Measurements from ENCODE around the gene FAP.

FAP gene

GRCh38 chr2:162242586-162243280 is 512 bp downstream of the FAP start:
- no peak for DNase-seq

GRCh38 chr2:162241571-162241970 is 1.7 kb downstream of the FAP start:
- no peak for DNase-seq

DNA sequence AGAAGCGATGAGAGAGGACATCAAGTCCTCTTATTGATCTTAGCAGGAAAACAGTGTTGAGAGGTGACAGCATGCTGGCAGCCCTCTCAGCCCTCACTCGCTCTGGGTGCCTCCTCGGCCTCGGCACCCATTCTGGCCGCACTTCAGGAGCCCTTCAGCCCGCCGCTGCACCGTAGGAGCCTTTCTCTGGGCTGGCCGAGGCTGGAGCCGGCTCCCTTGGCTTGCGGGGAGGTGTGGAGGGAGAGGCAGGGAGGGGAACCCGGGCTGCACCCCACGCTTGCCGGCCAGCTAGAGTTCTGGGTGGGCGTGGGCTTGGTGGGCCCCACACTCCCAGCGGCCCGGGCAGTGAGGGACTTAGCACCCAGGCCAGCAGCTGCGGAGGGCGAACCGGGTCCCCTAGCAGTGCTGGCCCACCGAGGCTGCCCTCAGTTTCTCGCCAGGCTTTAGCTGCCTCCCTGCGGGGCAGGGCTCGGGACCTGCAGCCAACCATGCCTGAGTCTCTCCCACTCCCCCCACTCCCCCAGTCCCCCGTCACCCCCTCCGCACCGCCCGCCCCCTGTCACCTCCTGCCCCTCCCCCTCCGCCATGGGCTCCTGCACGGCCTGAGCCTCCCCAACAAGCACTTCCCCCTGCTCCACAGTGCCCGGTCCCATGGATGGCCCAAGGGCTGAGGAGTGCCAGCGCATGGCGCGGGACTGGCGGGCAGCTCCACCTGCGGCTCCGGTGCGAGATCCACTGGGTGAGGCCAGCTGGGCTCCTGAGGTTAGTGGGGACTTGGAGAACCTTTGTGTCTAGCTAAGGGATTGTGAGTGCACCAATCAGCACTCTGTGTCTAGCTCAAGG is 8.4 kb downstream of the FAP start:
- no peak for DNase-seq

GRCh38 chr2:162233197-162233596 is 10.0 kb downstream of the FAP start:
- no peak for DNase-seq

DNA sequence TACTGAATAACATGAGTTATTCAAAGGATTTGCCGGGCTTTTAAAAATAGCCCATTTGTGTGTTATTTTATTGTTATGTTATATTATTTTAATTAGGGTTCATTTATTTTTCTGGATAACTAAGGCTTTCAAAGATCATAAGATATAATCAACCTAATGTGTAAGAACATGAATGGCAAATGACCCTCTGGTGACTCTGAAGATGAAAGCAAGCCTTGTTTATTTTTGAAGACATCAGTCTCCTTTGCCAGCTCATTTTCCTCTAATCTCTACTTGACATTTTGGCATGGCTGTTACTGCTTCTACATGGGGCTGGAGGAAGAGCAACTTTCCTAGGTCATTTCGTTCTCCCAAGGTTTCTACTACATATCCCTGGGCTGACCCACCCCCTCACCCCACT is 10.6 kb downstream of the FAP start:
- DNase-seq: no peak

DNA sequence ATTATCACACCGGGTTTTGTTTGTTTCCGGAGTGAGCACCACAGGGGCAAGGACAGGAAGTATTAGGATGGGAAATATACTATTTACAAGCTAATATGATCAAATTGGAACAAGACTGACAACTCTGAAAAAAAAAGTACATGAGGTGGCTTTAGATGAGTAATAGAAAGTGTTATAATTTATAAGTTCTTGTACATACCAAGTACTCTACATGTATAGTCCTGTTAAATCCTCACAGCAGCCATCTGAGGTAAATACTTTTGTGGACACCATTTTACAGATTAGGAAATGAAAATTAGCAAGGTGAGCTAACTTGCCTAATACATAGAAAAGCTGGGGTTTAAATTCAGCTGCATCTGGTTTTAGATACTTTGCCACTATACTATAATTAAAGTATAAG is 11.2 kb downstream of the FAP start:
- DNase-seq: no peak

DNA sequence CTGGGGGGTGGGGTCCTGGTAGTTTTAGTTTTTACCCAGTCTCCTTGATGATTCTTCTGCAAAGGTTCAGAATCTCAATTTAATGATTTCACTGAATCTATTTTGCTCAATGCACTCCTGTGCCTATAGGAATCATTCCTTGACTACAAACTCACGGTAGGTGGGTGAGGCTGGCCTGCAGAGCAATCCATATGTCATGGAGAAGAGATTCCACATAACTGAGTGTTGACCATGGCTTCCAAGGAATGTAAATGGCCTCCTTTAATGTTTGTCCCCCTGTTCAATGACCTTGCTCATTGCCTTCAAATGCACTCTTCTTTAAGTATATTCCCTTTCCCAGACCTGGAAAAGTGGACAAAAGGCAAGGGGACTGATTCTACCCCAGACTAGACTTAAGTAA is 12.5 kb downstream of the FAP start:
- no peak for DNase-seq

DNA sequence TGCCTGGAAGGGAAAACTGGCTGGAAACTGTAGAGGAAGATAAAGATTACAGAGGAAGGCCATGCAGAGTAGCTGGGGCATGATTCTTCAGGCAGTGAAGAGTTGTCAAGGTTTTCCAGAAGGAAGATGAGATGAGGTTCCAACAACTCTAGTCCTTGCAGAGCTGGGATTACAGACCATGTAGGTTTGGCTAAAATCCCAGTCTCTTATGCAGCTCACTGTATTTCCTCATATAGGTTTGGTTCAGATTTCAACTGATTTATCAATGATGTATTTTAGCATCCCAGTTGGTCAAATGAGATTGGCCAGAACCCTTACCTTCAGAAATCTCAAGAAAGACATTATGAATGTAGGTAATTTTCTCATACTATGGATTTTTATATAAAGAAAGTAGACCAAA is 16.4 kb downstream of the FAP start:
- no peak for DNase-seq

GRCh38 chr2:162221064-162221463 is 22.2 kb downstream of the FAP start:
- no peak for DNase-seq

- DNase-seq: no peak
Measured at GRCh38 chr2:162220368-162220767, 22.9 kb downstream of the FAP start.

GRCh38 chr2:162219426-162219825 is 23.8 kb downstream of the FAP start:
- no peak for DNase-seq

- no peak for DNase-seq
Measured at GRCh38 chr2:162217598-162217997, 25.6 kb downstream of the FAP start.

DNA sequence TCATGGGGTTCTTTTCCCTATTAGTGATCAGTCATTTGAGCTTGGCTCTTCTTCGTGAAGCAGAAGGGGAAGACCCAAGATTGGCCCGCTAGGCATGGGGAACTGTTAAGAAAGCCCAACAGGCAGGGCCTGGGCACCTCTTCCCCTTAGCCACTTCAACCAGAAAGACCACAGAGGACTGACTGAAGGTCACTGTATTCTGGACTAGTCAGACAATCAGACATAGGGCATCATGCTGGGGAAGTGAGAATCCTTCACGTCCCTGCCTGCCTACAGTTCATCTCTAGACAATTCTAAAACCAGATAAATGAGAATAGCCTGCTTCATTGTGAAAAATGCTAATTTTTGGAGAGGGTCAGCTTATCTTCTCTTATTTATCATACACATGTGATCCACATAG is 28.1 kb downstream of the FAP start:
- DNase-seq: no peak

- DNase-seq: no peak
Measured at GRCh38 chr2:162212366-162212765, 30.9 kb downstream of the FAP start.

GRCh38 chr2:162211732-162212131 is 31.5 kb downstream of the FAP start:
- no peak for DNase-seq

DNA sequence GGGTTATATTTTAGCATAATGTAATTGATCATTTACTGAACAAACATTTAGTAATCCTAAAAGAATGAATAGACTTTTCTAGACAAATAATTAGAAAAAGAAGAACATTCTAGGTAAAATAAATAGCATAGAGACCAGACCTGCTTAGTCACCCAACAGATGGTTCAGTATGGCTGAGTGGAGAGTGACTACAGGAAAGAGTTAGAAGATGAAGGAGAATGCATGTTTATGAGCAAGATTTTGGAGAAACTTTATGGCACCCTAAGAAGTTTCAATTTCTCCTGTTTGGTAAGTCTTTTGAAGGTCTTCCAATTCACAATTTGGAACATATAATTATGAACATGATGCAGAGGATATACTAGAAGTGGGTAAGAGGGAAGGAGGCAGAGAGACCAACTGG is 32.9 kb downstream of the FAP start:
- no peak for DNase-seq

- no peak for DNase-seq
Measured at GRCh38 chr2:162202203-162202602, 41.0 kb downstream of the FAP start.

DNA sequence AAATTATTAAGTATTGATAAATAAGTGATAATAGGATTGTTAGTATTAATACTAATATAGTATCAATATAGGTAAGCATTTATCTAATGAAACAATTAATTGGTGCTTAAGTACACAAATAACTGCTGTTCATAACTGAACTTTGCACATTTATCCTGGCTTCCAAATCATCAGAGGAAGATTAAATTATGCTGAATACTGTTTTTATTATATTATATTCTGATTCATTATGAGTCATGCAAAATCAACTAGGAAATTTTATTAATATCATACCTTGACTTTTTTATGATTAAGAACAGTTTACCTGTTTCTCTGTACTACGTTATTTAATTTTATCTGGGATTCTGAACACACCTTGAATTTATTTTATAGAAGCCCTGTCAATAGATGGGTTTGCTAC is 42.6 kb downstream of the FAP start:
- DNase-seq: no peak

DNA sequence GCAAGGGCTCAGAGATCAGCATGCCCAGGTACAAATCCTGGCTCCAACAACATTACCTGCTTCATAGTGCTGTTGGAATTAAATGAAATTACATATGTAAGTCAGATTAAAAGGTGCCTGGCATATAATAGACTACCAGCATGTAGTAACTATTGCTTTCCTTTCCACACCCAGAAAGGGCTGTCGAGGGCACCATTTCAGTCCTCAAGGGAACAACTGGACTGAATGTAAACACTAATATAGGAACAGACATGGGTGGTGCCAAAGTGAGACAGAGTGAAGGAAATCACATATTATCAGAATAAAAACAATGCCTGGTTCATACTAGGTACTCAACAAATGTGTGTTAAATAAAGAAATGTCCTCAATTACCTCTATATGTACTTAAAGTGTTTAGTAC is 43.3 kb downstream of the FAP start:
- no peak for DNase-seq

DNA sequence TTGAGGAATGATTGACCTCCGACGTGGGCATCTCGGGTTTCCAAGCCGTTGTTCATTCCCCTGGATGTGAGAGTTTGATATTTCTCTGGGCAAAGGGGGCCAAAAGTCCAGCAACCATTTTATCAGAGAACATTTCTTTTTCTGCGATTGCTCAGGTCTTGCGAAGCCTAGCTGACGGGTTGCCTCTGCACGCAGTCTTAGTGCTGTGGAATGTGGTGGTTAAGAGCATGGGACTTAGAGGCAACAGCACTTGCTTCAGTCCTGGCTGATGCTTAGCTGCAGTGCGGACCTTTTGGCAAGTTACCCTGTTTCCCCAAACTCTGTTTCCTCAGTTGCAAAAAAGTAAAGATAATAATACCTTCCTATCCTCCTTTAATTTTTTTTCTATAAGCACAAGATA is 45.0 kb downstream of the FAP start:
- no peak for DNase-seq

DNA sequence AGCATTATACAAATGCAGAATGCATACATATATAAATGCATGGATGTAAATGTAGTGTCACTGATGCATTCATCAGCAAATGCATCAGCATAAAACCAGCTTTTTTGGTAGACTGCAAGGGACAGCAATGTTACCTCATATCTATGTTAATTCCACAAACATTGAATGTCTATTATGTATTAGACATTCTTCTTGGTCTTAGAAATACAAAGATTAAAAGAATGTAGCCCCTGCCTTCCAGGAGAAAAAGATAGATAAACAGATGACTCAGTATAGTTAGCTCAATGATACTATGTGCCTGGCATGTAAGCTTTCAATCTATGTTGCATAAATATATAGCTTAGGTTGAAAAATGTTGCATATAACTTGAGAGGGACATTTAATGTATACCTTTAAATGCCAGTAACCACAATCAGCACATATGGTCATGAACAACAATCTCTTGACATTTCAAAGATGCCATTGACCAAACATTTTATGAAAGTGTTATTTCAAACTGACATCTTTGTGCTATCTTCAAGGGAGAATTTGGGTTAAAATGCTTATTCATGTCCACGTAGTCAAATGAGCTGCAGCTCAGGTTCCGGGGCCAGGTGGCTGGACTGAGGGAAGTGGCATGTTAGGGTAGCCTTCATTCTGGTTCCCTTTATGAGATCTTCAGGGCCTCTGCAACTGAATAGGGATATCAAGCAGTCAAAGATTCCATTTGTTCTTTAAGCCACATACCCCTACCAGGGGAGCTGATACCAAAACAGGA is 46.0 kb downstream of the FAP start:
- DNase-seq: no peak

DNA sequence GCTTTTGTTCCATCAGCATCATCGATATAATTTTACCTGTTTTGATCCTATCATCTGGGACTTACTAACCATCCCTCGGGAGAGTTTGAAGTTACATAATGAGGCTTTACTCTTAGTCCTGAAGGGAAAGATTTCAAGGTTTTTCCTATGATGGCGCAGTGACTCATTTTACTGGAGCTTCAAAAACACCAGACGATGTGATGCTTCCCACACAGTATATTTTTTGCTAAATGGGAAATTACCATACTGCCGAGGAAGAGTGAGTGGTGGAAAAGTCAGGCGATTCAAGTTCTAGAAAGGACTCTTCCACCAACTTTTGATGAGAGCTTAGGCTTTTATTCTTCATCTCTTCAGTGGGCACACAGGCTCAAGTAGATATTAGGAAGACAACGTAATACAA is 46.6 kb downstream of the FAP start:
- DNase-seq: no peak

GRCh38 chr2:162188451-162188850 is 54.8 kb downstream of the FAP start:
- DNase-seq: no peak

All from NCI-H187 treated with DMSO at 0.1 percent for 48 hours (cell line).